Measurements from ENCODE around the gene KIRREL2.

DNA sequence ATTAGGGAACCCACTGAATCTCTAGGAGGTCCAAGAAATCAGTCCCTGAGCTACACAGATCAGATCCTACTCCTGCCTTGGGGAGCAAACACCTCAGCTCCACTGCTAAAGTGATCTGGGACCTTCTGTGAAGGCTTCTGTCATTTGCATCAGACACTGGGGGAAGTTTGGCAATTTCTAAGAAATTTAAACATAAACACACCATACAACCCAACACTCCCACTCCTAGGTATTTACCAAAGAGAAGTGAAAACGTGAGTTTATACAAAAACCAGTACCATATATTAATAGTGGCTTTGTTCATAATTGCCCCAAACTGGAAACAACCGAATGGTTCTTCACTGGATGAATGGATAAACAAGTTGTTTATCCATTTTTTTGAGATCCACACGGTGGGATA, 58.7 kb downstream of the KIRREL2 start:
- no peak for TF ChIP-seq CTCF (IDR thresholded peaks at IDR 0.05; ENCODE audit: low read depth, low read length, missing input control)
- no peak for TF ChIP-seq GABPA (IDR thresholded peaks at IDR 0.05 in 1 of 2, conservative IDR thresholded peaks at IDR 0.05 in 1 of 2)
- TF ChIP-seq, protein P1, sequence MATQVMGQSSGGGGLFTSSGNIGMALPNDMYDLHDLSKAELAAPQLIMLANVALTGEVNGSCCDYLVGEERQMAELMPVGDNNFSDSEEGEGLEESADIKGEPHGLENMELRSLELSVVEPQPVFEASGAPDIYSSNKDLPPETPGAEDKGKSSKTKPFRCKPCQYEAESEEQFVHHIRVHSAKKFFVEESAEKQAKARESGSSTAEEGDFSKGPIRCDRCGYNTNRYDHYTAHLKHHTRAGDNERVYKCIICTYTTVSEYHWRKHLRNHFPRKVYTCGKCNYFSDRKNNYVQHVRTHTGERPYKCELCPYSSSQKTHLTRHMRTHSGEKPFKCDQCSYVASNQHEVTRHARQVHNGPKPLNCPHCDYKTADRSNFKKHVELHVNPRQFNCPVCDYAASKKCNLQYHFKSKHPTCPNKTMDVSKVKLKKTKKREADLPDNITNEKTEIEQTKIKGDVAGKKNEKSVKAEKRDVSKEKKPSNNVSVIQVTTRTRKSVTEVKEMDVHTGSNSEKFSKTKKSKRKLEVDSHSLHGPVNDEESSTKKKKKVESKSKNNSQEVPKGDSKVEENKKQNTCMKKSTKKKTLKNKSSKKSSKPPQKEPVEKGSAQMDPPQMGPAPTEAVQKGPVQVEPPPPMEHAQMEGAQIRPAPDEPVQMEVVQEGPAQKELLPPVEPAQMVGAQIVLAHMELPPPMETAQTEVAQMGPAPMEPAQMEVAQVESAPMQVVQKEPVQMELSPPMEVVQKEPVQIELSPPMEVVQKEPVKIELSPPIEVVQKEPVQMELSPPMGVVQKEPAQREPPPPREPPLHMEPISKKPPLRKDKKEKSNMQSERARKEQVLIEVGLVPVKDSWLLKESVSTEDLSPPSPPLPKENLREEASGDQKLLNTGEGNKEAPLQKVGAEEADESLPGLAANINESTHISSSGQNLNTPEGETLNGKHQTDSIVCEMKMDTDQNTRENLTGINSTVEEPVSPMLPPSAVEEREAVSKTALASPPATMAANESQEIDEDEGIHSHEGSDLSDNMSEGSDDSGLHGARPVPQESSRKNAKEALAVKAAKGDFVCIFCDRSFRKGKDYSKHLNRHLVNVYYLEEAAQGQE (IDR thresholded peaks at IDR 0.05) = no peak
- TF ChIP-seq JUND (IDR thresholded peaks at IDR 0.05) = no peak
- TF ChIP-seq EGR1 (IDR thresholded peaks at IDR 0.05; ENCODE audit: low read depth in 2 of 2) = no peak
- TF ChIP-seq, protein P2, sequence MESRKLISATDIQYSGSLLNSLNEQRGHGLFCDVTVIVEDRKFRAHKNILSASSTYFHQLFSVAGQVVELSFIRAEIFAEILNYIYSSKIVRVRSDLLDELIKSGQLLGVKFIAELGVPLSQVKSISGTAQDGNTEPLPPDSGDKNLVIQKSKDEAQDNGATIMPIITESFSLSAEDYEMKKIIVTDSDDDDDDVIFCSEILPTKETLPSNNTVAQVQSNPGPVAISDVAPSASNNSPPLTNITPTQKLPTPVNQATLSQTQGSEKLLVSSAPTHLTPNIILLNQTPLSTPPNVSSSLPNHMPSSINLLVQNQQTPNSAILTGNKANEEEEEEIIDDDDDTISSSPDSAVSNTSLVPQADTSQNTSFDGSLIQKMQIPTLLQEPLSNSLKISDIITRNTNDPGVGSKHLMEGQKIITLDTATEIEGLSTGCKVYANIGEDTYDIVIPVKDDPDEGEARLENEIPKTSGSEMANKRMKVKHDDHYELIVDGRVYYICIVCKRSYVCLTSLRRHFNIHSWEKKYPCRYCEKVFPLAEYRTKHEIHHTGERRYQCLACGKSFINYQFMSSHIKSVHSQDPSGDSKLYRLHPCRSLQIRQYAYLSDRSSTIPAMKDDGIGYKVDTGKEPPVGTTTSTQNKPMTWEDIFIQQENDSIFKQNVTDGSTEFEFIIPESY (IDR thresholded peaks at IDR 0.05) = no peak
- TF ChIP-seq TAF1 (conservative IDR thresholded peaks at IDR 0.05) = no peak
- no peak for TF ChIP-seq RAD21 (IDR thresholded peaks at IDR 0.05)

Data from liver (tissue), 3 donors.